NCI-H69 (cell line): ENCODE data around the gene CHD6.

Source experiments
- DNase-seq: peaks from one replicate; lab custom pipeline; 2025; lab: John Stamatoyannopoulos, UW

CHD6 gene

DNA sequence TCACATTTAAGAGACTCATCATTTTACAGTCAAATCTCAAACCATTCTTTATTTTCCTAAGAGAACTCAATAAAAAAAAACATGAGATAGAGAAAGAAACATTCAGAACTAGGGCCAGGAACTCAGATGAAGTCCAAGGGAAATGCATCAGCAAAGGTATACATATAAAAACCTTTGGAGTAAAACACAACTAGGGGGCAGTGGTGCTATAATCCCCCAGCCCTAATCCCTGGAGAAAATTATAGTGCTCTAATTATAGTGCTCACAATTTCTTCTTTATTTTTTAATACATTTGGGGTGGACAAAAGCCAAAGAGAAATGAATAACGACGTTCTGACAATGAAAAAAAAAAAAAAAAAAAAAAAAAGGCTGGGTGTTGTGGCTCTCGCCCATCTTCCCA lies 151.0 kb downstream of the CHD6 start:
- peak; percentile 78 for DNase-seq

DNA sequence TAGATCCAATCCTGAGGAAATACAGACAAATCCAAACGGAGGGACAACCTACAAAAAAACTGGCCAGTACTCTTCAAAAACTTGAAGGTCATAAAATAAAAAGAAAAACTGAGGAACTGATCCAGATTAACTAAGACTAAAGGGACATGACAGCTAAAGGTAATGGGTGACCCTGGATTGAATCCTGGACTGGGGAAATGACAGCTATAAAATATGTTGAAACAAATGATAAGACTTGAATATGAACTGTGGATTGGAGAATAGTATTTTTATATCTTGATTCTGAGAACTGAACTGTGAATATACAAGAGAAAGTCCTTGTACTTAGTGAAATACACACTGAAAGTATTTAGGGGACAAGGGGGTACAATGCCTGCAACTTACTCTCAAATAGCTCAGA lies 154.6 kb downstream of the CHD6 start:
- DNase-seq, result no peak

DNA sequence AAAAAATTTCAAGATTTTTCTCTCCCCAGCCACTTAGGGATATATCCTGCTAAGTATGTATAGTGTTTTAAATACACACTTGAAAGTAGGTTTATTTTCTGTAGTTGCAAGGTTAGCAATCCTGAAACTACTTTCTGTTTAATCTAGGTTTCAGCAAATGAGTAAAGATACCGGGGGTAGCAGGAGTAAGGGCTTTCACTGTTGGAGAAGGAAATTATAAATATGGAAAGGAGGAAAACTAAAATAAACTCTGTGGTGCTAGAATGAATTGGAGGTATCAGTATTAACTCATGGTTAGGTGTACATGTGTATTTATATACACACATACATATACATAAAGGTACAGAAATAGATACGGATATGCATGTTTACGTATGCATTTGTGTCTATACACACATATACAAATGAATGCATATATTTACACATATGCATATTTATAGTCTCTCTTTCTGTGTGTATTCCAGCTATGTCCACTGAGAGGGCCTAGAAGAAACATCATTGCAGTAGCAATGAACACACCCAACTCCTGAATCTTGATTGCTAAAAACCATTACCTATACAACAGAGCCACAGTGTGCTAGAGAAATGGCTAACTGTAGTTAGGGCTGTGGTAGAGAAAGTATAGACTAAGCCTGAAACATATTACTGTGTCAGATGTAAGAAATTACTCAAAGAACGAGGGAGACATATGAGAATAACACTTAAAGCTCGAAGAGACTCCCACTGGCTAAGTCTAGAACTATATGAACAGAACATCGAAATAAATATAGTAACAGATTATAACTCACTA lies 155.6 kb downstream of the CHD6 start:
- no peak for DNase-seq

DNA sequence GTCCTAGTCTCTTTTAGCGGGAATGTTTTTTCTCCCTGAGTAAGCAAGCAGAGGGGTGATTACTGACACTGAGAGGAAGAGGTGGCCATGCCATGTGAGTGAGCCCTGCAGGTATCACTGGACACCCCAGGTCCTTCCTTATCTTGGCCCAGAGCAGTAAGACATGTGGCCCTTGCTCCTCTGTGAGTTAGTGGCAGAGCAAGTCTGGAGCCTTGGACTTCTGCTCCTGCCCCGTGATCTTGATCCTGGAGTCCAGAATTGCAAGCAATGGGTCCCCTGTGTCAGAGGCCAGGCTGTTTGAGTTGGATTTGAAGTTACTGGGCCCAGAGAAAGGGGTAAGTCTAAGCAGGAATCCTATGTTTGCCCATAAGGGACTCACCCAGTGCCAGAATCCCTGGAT lies 159.4 kb downstream of the CHD6 start:
- DNase-seq, result no peak

DNA sequence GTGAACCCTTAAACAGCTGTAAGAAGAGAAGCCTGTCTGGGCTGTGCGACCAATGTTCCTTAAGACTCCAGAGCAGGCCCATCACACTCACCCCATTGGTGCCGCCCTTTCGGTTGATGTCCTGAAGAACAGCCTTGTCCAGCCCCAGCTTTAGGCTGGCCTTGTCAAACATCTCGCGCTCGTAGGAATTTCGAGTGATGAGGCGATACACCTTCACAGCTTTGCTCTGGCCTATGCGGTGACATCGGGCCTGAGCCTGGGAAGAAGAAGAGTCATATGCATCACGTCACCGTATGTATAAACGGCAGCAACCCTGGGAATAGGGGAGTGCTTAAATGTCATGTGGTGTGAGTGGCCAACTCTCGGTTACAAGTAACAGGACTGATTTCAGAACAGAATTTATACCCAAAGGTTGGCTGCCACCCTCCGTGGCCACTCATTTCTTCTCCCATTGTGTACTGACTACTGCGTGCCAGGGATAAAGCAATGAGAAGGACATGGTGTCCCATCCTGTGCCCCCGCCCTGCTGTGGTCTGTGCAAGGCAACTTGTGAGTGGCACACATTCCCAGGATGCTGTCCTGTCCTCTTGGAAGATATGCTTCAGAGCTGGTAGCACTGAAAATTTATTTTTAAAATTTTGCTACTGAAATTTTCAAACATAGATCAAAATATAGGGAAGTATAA lies 160.9 kb downstream of the CHD6 start:
- DNase-seq, result no peak

DNA sequence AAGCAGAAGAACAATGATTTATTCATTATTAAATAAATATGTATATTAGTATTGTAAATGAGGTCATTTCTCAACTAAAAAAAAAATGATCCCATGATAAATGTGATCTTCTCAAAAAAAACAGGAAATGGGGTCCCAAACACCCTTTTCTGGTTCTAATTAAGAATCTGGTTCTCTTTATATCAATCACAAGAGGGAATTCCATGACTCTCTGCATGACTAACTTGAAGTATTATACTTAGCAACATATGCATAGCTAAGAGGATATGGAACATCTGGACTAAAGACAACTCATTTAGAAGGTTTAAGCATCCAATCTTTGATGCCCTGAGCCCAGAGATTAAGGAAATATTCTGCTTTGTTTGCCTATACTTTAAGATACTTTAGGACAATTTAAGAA lies 161.8 kb downstream of the CHD6 start:
- DNase-seq, result no peak

DNA sequence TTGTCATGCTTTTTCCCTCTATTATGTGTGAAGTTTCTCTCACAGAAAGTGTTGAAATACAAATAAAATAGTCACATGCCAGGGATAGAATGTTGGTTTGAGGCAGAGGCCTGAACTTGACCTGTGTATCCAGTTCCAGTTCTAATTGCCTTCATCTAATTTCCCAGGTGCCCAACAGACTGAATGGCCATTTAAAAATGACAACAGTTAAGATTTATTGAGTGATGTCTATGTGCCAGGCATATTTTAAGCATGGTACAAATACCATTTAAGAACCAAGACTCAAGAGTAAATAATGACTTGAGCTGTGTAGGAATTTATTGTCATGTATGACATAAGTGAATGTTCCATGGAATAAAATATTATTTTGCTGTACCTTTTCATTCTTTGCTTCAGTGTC lies 163.9 kb downstream of the CHD6 start:
- no peak for DNase-seq

DNA sequence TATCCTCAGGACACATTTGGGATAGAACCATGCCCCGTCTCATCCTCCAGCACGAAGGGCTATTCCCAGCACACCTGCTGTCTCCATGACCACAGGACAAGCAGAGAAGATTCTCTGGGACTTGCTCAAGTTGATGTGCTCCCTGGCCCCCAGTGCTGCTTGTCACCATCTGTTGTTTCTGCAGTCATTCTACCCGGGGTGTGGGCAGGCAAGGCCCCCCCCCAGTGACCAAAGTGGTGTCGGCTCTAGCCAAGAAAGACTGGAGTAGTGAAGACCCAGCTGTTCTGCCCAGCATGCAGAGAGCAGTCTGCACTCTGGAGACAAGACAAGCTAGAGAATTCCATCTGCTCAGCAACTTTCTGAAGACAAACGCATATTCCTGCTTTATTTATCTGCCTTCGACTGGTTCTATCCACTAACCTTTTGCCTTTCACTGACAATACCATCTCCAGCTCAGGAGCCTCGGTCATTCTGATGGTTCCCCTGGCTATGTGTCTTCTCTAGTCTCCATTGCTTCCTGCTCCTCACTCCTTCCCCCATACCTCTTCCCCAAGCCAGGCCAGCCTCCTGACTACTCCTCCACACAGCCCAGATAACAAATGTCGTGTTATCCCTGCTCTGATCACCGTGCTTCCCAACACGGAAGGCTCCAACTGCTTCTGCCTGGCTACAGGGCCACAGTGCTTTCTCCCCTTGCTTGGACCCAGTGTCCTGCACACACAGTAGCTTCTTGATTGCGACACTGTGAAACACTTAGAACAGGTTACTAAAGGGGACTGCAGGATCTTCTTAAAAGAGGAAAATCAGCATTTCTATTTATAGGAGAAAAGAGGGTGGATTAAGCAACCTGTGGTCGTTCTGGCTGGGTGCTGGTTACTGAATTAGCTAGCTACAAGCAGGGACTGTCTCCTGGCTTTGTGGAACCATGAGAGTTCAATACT lies 164.9 kb downstream of the CHD6 start:
- DNase-seq, result no peak

DNA sequence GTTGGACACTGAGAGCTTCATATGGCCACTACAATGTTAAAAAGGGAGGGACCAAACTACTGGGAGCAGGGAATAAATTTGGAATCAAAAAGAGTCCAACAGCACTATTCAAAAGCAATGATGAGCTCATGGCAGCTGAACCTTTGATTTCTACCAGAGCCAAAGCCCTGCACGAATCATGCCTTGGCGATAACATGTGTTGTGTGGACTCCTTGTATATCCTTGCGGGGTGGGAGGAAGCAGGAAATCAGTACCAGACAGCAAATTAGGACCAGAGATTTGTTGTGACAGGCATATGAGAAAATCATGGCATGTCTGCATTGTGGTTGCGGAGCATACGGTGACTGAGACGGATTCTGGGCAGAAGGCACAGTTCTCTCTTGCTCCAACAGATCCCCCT lies 166.0 kb downstream of the CHD6 start:
- DNase-seq, result no peak

DNA sequence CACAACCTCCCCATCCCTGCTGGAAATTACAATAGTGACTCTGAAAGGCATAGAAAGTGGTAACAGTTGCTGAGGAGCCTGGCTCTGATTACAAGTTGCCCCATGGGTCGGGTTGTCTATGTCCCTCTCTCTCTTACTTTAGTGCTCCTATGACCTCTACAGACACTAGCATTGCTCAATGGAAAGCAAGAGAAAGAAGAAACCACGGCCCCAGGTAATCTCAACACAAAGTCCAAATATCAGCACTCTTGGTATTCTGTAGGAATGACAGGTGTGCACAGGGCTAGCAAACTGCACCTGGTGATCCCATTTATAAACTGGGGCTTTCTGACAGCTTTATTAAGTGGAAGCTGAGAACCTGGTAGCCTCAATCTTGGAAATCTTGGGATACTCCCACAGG lies 171.2 kb downstream of the CHD6 start:
- no peak for DNase-seq

DNA sequence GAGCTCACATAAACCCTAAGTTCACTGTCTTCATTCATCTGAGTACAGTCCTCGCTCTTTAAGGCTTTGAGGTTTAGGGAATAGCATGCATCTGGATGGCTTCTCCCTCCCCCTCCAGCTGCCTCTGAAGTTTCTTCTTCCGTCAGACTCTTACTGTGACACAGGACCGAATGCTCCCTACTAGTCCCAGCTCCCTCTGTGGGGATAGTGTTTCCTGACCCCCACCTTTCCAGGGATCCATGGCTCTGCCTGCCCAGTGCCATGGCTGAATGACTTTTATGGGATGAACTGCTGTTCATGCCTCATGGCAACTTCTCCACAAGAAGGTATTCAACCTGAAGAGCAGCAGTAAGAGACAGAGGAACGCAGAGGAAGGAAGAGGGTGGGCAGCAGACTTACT lies 171.7 kb downstream of the CHD6 start:
- no peak for DNase-seq

DNA sequence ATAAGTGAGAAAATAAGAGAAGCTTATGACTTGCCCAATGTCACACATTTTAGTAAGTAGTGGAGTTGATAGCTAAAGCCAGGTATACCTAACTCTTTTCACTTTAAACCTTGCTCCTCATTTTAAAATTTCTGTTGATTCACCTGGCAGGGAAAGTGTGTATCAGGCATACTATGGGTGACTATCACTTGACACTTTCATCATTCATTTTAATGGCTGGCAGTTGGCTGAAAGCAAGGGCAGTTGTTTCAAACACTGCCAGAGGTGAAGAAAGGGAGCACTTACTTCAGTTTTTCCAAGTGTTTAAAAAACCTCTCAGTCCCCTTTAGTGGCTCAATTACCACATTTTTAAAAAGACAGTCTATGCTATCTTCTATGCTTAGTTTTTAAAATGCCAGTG lies 173.4 kb downstream of the CHD6 start:
- DNase-seq, result peak; percentile 2

DNA sequence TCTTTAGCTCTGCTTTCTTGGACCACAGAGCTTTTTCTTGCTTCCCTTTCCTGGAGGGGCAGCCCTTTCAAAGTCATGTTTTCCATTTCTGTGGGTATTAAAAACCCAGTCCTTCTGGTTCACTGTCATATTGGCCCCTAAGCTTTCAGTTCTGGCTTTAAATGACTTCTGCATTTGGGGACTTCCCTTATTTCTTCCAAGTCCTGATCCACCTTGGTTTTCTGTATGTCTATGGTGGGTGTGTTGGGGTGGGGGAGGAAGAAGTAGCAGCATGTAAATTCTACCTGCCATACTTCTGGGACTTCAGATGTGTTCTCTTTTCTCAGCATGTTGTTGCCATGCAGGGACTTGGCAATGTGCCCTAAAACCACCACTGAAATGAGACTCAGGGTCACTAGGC lies 174.5 kb downstream of the CHD6 start:
- no peak for DNase-seq

DNA sequence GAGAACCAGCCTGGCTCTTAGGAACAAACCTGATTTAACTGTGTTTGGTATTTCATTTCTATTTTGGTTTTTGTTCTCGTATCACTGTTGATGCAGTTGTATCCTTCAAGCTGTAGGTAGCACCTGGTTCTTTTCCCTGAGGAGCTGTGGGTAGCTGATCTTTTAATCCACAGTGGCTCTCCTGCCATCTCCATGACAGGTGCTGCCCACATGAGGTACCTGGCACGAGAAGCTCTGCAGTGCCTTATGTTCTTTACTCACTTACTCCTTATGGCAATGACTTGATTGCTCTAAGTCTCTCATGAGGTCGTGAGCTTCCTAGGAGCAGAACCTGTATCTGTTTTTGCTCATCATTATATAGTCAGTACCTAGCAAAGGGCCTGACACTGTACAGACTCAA lies 177.3 kb downstream of the CHD6 start:
- DNase-seq, result no peak

DNA sequence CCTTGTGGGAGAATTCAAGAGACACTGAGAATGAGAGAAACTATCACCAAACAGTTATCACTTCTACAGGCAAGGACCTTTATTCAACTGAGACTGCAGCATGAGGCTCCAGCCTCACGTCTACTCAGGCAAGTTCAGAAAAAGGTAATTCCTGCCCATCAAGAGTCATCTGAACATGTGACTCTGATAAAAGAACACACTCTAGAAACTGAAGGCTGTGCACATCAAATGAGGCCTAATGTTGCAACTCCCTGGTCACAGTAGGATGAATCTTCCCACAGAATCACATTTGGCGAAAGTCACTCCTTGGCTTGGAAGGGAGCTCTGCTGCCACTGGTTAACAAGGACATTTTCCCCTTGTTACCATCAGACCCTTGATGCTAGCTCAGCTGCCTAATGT lies 180.3 kb downstream of the CHD6 start:
- DNase-seq, result no peak

DNA sequence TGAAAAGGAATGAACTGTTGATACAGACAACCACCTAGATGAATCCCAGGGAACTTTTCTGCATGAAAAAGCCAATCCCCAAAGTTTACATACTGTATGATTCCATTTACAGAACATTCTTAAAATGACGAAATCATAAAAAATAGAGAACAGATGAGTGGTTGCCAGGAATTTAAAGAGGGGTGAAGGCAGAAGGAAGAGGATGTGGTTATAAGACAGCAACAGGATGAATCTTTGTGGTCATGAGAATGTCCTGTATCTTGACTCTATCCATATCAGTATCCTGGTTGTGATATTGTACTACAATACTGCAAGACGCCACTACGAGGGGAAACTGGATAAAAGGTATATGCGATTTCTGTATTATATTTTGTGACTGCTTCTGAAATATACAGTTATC lies 181.5 kb downstream of the CHD6 start:
- DNase-seq, result no peak

DNA sequence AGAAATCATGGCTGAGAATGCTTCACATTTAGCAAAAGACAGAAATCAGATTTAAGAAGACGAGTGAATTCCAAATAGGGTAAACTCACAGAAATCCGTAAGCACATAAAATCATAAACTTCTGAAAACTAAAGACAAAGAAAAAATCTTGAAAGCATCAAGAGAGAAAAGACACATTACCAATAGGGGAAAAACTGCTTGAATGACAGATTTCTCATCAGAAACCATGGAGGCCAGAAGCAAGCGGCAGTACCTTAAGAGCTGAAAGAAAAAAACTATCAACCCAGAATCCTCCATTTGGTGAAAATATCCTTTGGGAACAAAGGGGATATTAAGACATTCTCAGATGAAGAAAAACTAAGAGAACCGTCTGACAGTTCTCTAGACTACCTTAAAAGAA lies 185.0 kb downstream of the CHD6 start:
- no peak for DNase-seq

DNA sequence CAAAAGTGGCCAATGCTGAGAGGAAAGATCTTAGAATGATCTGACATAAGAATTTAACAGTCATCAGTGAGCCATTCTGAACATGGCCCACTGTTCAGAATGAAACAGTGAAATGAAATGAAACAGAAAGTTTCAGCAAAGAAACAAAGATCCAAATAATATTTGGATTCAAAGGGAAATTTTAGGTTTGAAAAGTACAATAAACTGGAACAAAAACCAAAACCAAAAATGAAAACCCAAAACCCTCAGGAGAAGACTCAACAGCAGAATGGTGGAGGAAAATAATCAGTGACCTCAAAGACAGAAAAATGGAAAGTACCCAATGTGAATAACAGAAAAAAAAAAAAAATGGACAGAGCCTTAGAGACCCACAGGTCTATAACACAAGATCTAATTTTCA lies 185.4 kb downstream of the CHD6 start:
- no peak for DNase-seq

DNA sequence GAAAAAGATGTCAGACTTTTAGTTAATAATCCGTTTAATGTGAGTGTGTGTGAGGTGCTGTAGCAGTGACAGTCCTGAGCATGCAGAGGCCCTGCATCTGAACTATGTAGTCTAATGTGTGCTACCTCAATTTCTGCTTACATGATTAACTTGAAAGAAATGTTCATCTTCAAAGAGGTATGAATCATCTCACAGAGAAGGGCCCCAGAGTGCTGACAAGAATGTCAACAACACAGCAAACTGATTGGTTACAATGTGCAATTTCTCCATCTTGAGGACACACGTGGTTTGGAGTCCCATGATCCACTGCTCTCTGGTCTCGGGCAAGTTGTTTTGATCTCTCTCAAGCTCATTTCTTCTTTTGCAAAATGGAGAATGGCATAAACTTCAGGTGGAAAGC lies 189.9 kb downstream of the CHD6 start:
- DNase-seq, result no peak

DNA sequence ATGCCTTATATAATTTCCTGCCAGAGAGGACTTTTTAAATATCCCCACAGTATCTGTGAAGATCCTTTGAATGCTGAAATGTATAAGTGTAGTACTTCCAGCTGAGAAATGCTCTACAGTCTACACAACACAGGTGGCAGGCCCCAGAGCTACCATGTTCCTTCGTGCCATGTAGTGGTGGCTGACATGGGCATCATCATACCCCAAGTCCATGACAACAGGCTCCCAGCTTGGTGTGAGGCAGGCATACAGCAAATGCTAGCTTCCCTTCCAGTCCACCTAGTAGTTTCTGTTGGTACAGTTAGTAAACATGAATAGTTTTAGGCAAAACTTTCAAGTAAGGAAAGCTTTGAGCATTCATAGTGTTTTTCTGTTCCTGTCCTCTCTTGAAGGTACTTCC lies 190.3 kb downstream of the CHD6 start:
- no peak for DNase-seq

DNA sequence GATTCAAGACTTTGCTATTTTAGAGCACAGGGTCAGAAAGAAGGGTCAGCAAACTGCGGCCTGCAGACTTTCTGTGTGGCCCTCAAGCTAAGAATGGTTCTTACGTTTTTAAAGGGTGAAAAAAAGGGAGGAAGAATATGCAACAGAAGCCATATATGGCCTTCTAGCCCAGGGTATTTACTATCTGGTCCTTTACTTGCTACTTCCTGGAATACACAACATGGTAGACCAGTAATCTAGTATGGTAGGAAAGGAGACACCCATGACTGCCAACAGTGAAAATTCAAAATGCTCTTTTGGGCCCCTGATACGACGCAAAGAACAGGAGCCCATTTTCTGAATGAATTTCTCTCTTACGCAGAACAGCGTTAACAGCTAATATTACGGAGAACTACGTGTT lies 191.2 kb downstream of the CHD6 start:
- DNase-seq, result no peak

DNA sequence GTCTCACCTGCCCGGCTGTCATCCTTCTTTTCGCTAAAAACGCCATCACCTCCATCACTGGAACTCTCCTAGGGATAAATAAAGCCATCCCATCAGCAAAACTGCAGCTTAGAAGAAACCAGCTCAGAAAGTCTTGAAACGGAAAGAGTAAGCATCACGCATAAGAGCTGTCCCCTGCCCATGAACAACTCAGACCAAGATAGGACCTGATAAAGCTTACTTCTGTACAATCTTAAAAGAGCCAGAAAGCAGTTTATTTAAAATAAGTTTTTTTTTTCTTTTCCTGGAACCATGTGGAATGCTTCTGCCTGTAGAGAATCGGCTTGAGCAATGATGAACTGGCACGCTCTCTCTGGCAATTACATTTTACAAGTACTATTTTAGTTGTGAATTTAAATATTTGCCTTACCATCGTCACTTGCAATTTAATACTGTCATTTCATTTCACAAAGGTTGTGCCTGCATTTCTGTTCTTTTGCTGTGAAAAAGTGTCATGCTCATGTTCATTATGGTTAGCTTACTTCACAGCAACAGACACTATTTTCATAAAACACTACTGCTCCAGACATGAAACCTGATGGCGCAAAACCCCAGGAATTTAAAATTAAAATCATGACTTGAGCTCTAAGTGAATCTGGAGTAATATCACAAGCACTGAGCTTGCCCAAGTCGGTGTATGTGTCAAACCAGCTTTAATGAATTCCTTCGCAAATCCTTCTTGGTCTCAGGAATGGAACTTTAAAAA lies 191.9 kb downstream of the CHD6 start:
- no peak for DNase-seq
